GM12891 (cell line): ENCODE results near the gene SUCNR1.

ENCODE experiments used
- DNase-seq: peaks from one replicate; pipeline ENCODE4 v3.0.0; 2011; ENCODE audit warnings: low spot score; ENCODE audit not compliant: insufficient read length
- FAIRE-seq: peaks from 2 replicates; lab custom pipeline; 2011; peaks lifted over from hg19 to GRCh38; lab: Jason Lieb, UNC
- PAX5 ChIP-seq: IDR thresholded peaks from 2 replicates; pipeline ENCODE4 v1.6.1; 2011; ENCODE audit warnings: low read length, moderate library complexity, mild to moderate bottlenecking; ENCODE audit not compliant: insufficient read depth, severe bottlenecking
- POLR2A ChIP-seq: IDR thresholded peaks from 2 replicates; pipeline ENCODE4 v1.6.1; 2011; ENCODE audit warnings: low read depth, low read length, control low read depth
- POLR2AphosphoS5 ChIP-seq: IDR thresholded peaks from 2 replicates; pipeline ENCODE4 v1.6.1; 2011; ENCODE audit warnings: low read depth, low read length, control low read depth
- POU2F2 ChIP-seq: IDR thresholded peaks from 2 replicates; pipeline ENCODE4 v1.6.1; 2011; ENCODE audit warnings: low read depth, mild to moderate bottlenecking, control low read depth, low read length, moderate library complexity
- SPI1 ChIP-seq: IDR thresholded peaks from 2 replicates; pipeline ENCODE4 v1.6.1; 2011; ENCODE audit warnings: low read depth, low read length, control low read depth
- TAF1 ChIP-seq: IDR thresholded peaks from 2 replicates; pipeline ENCODE4 v1.6.1; 2011; ENCODE audit warnings: low read depth, low read length, control low read depth

The SUCNR1 gene

DNA sequence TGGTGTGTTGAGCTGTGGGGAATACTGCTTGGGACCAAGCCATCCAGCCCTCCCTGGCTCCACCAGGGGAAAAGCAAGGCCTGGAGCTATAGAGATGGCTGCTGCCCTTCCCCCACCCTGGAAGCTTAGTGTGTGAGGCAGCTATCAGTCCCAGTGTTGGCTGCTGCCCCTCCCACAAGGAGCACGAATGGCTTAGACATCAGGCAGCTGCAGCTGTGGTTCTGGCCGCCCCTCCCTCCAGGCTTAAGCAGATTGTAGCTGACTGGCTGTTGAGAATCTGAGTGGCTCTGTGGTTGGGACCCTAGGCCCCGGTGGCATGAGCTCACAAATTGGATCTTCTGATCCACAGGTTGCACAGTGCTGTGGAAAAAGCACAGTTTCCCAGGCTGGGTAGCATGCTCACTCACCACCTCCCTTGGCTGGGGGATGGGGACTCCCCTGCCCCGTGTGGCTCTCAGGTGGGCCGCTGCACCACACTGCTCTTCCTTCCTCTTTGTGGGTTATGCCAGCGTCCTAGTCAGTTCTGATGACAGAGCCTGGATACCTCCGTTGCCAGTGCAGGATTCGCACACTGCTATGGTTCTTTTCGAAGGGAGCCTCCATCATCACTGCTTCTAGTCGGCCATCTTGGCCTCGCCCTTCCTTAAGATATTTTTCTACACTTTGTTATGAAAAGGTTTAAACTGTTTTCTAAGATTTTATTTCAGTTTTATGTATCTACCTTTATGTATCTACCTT, 21.2 kb upstream of the SUCNR1 start:
- TF ChIP-seq PAX5 (no peak), POU2F2 (no peak), POLR2A (no peak), SPI1 (no peak), POLR2AphosphoS5 (no peak), TAF1 (no peak)
- DNase-seq (no peak), FAIRE-seq (no peak)

DNA sequence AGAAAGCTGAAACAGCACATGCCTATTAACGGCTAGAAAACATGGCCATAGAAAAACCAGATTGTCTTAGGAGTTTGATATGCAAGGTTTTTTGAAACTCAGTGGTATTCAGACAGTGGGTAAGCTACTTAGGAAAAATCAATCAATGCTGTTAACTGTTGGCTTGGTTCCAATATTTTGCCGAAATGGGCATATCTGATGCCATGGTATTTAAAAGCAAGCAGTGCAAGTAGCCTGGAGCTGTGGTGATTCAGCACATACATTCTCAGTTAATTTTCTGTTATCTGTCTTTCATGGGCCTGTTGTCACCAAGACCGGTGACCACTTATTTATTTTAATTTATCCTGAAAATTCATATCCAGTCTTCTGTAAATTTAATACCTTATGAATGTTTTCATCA, 17.3 kb upstream of the SUCNR1 start:
- DNase-seq, result no peak

DNA sequence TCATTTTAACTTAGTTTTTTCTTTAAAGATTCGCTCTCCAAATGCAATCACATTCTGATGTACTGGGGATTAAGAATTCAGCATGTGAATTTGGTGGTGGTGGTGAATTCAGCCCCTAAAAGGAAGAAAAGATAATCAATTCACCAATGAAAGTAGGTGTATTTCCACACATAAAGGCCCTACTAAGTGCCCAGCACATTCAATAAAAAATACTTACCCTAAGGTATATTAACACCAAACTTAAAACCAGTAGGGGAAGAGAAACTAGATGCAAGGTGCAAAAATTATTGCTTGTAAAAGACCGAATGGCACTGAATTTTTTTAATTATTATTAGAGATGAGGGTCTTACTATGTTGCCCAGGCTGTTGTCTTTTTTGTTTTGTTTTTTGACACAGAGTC, 16.8 kb upstream of the SUCNR1 start:
- TF ChIP-seq SPI1, result no peak
- TF ChIP-seq POLR2AphosphoS5, result no peak
- TF ChIP-seq TAF1, result no peak
- TF ChIP-seq POU2F2, result no peak
- no peak for TF ChIP-seq POLR2A
- no peak for TF ChIP-seq PAX5
- DNase-seq (no peak), FAIRE-seq (no peak)

More for the DNA sequence above, 17.3 kb upstream of the SUCNR1 start:
- FAIRE-seq, result no peak
- TF ChIP-seq POU2F2 (no peak), POLR2AphosphoS5 (no peak), SPI1 (no peak), PAX5 (no peak), TAF1 (no peak), POLR2A (no peak)

DNA sequence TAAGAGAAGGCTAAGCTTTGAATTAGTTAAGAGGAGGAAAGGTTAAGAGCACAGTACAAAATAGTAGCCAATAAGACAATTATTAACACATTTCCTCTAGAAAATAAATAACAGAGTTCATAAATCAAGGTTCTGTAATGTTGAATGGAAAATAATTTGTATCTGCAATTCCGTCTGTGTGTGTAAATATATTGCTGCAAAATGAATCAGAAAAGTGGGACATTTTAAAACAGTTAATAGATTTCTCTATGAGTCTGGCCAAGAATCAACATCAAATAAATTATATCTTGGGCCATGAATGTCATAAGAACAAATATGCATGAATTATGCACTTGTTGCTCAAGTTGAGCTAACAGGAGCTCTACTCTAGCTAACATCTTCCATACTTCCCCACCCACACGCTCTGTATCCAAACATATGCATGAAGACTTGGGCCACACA, 14.2 kb upstream of the SUCNR1 start:
- TF ChIP-seq SPI1 (no peak), TAF1 (no peak), POLR2AphosphoS5 (no peak), PAX5 (no peak), POU2F2 (no peak), POLR2A (no peak)
- no peak for FAIRE-seq
- DNase-seq, result no peak

DNA sequence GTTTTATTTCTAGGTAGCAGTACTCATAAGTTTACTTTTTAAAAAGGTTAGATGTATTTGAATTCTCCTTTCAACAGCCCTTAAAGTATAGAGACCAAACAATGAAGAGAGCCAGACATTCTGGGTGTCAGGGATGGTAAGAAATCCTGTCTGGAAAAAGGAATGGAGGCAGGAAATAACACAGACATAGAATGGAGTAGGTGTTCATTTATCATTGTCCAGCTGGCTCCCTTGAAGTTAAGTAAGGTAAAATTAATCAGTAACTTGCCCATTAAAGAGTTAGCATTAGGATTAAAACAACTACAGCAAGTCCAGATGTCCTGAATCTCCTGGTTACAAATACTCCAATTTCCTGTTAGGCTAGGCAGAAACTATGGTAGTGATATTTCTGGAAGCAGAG, 13.5 kb upstream of the SUCNR1 start:
- FAIRE-seq, result no peak
- TF ChIP-seq POU2F2 (no peak), POLR2AphosphoS5 (no peak), POLR2A (no peak), SPI1 (no peak), PAX5 (no peak), TAF1 (no peak)
- DNase-seq, result no peak

DNA sequence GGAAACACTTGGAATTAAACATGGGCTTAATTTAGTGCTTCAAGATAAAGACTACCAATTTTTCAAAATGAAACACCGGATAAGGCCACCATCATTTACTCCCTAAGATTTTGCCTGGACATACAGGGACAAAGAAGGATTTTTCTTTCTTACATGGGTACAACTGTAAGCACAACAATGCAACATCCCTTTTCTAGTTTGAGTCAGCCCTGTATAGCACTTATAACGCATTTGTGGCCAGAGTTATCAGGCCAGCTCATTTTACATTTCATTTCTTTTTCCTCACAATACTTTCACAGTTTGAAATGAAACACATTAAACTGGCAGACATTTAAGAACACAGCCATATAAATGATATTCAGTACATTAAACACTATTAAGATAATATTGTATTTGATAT, 9.8 kb upstream of the SUCNR1 start:
- no peak for TF ChIP-seq TAF1
- no peak for TF ChIP-seq POLR2A
- no peak for TF ChIP-seq PAX5
- TF ChIP-seq POLR2AphosphoS5, result no peak
- TF ChIP-seq POU2F2, result no peak
- TF ChIP-seq SPI1, result no peak
- FAIRE-seq (no peak), DNase-seq (no peak)

DNA sequence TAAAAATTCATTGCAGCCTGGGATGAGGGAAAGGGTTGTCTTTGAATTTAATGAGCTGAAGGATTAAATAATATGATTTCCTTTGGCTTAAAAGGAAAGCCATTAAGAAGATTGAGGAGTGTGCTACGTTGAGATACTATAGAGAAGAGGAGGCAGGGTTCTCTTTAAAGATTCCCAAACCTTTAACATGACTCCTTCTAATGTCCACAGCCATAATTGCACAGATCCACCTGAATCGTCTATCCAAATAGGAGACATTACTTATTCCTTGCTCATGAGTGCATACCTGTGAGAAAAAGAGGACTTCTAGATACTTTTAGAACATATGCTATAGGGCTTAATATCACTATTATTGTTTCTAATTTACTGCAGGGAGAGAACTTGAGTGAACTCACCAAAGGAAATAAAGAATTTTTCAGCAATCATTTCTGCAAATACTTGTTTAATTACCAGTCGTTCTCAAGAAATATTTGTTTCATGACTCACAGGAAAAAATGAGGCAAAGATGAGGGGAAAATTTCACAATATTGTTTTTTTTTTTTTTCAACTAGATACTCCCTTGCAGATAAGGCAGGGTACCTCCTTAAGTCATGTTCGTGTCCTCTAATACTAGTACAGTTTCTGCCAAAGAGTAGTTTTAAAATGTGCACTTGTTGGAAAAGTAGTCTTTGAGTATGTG, 8.9 kb upstream of the SUCNR1 start:
- DNase-seq (no peak), FAIRE-seq (no peak)
- no peak for TF ChIP-seq SPI1
- no peak for TF ChIP-seq TAF1
- no peak for TF ChIP-seq PAX5
- no peak for TF ChIP-seq POLR2A
- no peak for TF ChIP-seq POU2F2
- no peak for TF ChIP-seq POLR2AphosphoS5

DNA sequence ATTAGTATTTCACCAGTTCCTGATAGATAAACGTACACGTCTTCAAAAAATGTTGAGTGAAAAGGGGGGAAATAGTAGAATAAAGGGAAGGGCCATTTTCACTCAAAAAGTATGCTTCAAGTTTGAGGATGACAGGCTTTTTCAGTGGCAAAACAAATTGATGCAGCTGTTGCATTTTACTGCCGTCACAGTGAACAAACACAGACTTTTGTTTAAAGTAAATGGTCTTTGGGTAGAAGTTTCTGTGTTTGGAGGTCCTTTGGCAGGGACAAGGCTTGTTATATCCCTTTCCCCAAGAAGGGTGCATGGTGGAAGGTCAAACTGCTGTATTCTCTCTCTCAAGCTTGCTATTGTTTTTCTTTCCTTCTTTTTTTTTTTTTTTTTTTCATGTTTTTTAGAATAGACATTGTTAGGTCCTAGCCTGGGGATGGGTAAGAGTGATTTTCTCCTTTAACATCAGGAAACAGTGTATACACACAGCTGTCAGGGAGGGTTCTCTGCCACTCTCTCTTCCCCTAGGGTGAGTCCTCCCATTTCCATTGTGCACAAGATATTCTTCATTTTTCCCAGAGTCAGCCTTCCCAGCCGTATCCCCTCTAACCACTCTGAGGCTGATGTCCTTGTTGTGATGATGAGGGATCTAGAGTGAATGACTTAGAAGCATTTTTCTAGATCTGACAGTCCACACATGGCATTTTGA, 6.6 kb upstream of the SUCNR1 start:
- FAIRE-seq, result no peak
- no peak for DNase-seq
- no peak for TF ChIP-seq SPI1
- TF ChIP-seq PAX5, result no peak
- TF ChIP-seq POLR2A, result no peak
- TF ChIP-seq POU2F2, result no peak
- TF ChIP-seq POLR2AphosphoS5, result no peak
- TF ChIP-seq TAF1, result no peak
